DMS79 (cell line): Measurements from ENCODE around the gene MRPL43.
A peak's percentile ranks its signal among the peaks of the same experiment; 100 is the strongest.

Source experiments
- DNase-seq: peaks from one replicate; lab custom pipeline; 2025; lab: John Stamatoyannopoulos, UW

Gene MRPL43

GRCh38 chr10:101002456-101002855 is 15.2 kb upstream of the MRPL43 start:
- no peak for DNase-seq

DNA sequence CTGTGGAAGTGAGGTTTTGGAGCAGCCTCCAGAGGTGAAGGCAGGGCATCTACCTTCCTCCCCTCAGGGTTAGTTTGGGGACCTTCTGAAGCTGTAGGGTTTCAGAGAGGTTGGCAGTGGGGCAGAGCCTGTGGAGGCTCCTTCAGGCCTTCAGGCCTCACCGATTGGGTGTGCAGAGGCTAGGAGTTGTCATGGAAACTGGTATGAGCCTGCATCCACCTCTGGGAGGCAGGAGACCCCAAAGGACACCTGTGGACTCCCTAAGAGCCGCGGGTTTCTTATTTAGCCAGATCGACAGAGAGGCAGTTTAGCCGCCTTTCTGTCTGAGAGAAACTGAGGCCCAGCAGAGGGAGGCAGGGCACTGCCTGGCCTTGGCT is 14.3 kb upstream of the MRPL43 start:
- no peak for DNase-seq

DNA sequence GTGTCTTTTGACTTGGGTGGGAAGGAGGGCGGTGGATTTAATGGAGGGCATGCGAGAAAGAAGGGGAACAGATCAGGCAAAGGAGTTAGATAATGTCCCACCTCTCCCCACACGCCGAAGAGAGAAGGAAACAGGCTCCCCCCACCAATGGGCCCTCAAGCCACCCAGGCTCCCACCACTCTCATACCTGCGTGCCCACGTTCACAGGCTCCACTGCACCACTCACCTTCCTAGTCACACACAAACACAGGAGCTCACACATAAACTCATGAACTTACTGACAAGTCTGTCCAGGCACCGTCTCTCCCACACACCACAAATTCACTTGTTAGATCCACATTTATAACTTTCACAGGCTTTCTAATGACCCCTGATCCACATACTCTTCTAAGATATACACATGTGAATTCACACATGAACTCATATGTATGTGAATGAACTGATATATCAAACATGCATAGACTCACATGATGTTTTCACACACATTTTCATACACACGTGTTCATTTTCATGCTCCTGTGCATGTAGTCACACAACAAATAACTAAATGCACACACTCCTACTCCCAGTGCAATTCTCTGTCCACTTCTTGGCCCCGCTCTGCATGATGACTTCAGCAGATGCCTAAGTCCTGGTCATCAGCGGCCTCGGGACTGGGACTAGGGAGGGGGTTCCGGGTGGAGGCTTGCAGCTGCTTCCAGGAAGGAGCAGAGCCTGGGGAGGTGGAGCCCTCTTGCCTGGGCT is 13.8 kb upstream of the MRPL43 start:
- DNase-seq = no peak

- DNase-seq = no peak
Observed at GRCh38 chr10:101000127-101000914, 13.0 kb upstream of the MRPL43 start.

DNA sequence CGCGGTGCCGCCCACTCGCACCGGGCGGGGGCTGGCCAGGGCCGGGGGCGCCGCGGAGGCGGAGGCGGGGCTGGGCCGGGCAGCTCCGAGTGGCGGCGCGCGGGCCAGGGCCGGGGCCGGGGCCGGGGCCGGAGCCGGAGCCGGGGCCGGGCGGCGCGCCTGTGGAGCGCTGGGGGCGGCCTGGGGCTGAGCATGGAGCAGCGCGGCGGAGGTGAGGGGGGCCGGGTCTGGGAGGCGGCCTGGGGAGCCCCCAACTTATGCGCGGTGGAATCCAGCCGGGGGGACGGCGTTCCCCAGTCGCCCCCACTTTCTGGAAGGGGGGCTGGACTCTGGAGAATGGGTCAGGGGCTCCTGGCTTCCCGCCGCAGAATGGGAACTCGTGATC is 12.4 kb upstream of the MRPL43 start, which contains the start of gene LZTS2:
LZTS2 (plus strand) TSS at position 67 of the 385 bp plus-strand sequence. CDS start 2,731 bp downstream, outside the sequence.
- DNase-seq = no peak

- no peak for DNase-seq
Observed at GRCh38 chr10:100998991-100999741, 11.9 kb upstream of the MRPL43 start.

DNA sequence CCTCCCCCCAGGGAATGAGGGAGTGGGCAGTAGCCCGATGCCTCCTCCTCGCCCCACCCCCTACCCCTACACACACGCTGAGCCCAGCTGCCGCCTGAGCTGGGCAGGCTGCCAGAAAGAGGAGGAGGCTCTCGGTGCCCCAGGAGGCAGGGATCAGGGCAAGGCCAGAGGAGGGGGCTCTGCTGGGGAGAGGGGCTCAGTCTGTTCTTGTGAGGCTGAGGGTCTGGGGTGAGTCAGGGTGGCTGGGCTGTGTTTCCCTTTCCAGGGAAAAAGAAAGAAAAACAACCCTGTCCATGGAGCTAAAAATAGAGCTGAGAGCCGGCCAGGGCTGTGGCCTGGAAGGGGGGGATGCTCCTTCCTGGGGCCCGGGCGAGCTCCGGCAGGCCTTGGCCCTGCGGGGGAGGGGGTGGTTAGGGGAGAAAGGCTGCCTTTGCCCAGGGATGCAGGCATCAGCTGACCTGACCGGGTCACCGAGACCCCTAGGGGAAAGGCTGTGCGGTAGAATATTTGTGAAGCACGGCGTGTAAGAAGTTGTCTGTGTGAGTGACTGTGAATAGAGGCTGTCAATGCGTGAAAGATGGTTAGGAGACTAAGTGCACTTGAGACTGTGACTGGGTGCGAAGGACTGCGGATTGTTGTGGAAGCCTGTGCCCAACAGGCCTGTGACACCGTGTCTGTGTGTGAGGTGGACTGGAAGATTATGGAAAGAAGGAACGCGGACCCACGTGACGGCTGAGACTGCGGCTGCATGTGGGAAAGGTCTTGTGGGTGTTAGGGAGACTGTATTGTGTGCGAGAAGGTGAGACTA is 11.1 kb upstream of the MRPL43 start:
- peak; percentile 79 for DNase-seq

DNA sequence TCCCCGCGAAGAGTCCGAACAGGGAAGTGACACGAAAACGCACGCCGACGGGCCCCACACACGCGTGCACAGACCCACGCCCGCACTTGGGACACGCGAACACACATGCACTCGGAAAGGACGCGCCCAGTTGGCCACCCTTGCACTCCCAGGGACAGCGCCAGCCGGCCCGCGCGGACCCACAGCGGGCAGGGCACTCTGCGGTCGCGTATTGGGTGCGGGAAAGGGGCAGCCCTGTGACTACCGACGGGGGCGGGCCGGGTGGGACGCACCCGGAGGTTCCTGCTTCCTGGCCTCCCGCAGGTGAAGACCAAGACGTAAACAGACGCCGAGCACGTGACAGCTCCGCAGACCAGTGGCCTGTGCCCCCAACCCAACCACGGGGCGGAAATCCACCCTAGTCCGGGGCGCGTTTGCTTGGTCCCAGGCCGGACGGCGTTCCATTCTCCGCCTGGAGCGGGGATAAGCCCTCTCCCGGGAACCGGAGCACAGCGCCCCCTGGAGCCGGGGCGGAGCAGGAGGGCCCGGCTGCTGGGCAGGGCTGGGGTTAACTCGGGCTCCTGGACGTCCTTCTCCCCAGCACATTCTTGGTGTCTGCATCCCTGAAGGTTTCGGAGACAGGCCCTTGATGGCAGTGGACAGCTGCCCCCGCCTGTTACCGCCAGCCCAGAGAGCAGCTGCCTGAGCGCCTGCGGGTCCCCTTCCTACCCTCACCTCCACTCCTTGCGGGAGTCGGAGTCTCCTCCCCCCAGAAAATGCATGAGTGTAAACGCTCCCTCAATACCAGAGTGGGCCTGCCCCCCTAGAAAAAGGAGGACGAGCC is 10.3 kb upstream of the MRPL43 start:
- DNase-seq = peak; percentile 16

- no peak for DNase-seq
Observed at GRCh38 chr10:100996678-100997359, 9.5 kb upstream of the MRPL43 start.

GRCh38 chr10:100995181-100995580 is 7.9 kb upstream of the MRPL43 start:
- DNase-seq = no peak

DNA sequence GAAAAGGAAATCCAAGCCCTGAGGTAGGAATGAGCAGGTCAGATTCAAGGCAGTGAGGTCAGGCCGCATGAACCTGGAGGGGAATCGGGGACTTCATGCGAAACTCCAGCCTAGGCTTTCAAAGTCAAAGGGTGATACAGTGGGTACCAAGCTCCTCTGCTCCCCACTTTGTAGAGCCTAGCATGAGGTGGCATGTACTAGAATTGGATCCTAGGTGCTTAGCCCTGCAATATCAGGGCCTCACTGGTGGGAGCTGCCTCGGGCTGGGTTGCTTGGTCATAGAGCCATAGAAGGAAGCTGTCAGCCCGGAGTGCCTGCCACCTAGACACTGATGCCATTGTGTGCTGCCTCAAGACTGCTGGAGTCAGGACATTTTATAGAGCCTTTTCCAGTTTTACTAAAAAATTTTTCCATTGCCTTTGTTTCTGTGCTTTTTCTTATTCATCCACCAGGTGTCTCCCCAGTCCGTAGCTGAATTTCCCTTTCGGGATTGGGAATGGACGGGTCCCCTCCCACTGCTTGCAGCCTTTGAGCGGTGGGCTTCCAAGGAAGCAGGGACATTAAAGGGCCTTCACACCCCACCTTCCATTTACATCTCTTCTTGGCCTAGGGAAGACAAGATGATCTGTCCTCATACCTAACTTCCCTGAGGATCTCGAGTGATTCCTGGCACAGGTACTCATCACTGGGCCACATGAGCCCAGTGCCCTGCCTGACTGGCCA is 6.8 kb upstream of the MRPL43 start:
- DNase-seq = no peak

- no peak for DNase-seq
Observed at GRCh38 chr10:100989088-100989487, 1.8 kb upstream of the MRPL43 start.

DNA sequence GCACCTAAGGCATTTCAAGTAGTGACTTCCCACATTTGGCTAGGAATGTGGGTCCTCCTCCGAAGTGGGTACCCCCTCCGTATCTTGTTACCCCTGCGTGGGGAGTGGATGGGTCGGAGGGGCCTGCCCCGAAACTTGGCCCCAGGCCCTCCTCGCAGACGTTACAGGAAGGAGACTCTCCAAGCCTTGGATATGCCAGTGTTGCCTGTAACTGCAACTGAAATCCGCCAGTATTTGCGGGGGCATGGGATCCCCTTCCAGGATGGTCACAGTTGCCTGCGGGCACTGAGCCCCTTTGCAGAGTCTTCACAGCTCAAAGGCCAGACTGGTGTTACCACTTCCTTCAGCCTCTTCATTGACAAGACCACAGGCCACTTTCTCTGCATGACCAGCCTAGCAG is 869 bp upstream of the MRPL43 start:
- DNase-seq = no peak

DNA sequence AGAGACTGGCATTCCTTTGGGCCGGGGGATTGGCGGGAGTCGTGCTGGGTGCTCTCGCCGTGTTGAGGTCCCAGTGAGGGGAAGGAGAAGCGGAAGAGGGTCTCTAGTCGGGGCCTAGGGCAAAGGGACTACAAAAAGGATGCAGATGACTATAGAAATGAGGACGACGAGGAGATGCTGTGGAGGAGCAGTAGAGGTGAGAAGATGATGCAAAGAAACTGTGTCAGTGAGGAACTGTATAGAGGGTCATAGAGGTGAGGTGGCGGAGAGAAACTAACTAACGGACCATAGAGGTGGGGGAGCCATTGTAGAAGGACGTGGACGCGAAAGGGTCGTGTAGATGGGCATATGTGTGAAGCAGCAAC is 370 bp upstream of the MRPL43 start:
- DNase-seq = no peak

DNA sequence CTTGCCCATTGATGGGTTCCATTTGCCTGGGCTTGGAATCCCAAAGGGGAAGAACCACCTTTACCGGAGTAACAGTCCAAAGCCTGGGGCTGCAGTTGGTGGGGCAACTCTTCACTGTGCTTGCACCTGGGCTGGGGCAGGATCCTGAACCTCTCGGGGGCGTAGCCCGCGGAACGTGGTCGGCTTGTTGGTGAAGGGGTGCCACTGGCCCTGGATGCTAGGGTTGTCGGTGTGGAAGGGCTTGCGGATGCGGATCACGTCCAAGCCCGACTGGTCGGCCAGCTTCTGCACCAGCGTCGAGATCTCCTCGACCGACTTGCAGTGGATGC is 710 bp downstream of the MRPL43 start:
- DNase-seq = no peak

- no peak for DNase-seq
Observed at GRCh38 chr10:100985336-100985735, 2.0 kb downstream of the MRPL43 start.

DNA sequence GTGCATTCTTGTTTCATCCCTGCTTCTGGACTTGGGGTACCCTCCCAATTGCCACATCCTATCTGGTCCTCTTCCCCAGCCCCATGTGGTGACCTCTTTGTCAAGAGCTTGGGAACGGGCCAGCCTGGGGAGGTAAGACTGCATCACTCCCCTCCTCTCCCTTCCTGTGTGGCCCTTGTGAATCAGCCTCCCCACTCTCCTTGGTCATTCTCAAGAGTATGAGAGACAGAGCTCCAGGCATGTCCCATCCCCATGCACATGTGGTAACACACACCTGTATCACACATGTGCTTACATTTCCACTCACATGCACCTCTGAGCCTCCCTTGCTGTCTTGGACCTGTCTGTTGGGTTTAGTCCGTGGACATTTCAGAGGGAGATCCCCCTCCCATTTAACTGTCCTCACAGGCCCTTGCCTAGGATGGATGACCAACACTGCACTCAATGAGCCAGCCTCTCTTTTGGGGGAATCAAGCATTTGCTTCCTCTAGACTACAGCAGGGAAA is 2.6 kb downstream of the MRPL43 start:
- DNase-seq = no peak

DNA sequence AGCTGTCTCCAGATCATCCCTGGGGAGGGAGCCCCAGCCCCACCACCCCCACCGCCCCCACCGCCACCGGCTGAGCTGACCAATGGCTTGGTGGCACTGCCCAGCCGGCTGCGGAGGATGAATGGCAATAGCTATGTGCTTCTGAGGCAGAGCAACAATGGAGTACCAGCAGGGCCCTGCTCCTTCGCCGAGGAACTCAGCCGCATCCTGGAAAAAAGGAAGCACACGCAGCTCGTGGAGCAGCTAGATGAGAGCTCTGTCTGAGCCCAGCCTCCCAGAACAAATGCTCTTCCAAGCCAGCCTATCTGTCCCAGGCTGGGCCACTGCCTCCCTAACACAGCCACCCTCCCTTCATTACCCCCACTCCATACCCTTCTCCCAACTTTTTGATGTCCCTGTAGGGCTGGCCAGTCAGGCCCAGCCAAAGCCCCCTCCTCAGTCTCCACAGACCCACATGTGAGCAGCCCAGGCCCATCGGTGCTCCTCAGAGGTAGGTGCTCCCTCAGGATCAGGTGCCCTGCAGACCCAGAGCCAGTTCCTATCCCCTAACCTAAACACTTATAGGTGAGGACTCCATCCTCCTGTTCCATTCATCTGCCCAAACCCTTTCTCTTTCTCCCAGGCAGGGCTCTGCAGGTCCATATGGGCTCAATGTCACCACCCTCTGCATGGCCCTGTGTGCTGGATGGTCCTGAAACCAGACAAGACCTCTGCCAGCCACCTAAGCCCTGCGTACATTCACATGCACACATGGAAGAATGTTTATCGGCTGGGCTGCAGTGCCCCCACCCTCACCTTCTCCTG is 3.2 kb downstream of the MRPL43 start:
- DNase-seq = no peak
